Caco-2 (cell line): ENCODE results near the gene ARHGEF38. TPM values are rescaled to one million over a fixed set of nuclear protein-coding genes. Genes with fewer than 3 reads are reported as not detected.

Source experiments
- BruUV-seq: library from RNA; stranded (reverse); fragments of 400-500 nt; replicated peaks from 2 replicates; lab custom pipeline; 2021; lab: Mats Ljungman, UMichigan
- CTCF ChIA-PET: fragments of 300-600 bp; sonication (Branson Sonifier 250); formaldehyde crosslinking; loops from one replicate; lab custom pipeline; 2022; ENCODE audit warnings: antibody characterized with exemption; lab: Charles Lee
- POLR2A ChIA-PET: fragments of 300-600 bp; sonication (Branson Sonifier 250); formaldehyde crosslinking; loops from one replicate; lab custom pipeline; 2022; ENCODE audit warnings: antibody characterized with exemption; lab: Charles Lee
- DNase-seq, 2 experiments: peaks; one replicate each; pipeline versions ENCODE4 v3.0.0 to v3.0.0-alpha.2; 2020 to 2022
- H3K27me3 ChIP-seq: replicated peaks from 2 replicates; pipeline ENCODE4 v1.6.0; 2011; ENCODE audit warnings: low read length; ENCODE audit not compliant: control insufficient read depth, insufficient read depth
- H3K36me3 ChIP-seq: 2 replicates; pipeline ENCODE4 v1.5.1; 2011; ENCODE audit warnings: low read length; ENCODE audit not compliant: control insufficient read depth, insufficient read depth
- H3K4me1 ChIP-seq: fragments of 250-450 bp; sonication (Bioruptor Pico); 2 replicates; pipeline ENCODE4 v1.5.1; 2020; ENCODE audit warnings: mild to moderate bottlenecking
- H3K4me3 ChIP-seq: 2 replicates; pipeline ENCODE4 v1.5.1; 2011; ENCODE audit warnings: low read depth, mild to moderate bottlenecking, control low read depth, low read length
- H3K9me3 ChIP-seq: fragments of 250-450 bp; sonication (Bioruptor Pico); 2 replicates; pipeline ENCODE4 v1.5.1; 2020; ENCODE audit warnings: mild to moderate bottlenecking, moderate library complexity
- H3K27ac Mint-ChIP-seq: one replicate; pipeline ENCODE4 v1.8.0; 2022; ENCODE audit warnings: mixed read lengths; ENCODE audit not compliant: unreplicated experiment
- H3K27me3 Mint-ChIP-seq: one replicate; pipeline ENCODE4 v1.8.0; 2022; ENCODE audit warnings: mixed read lengths; ENCODE audit not compliant: insufficient read depth, unreplicated experiment
- H3K36me3 Mint-ChIP-seq: one replicate; pipeline ENCODE4 v1.8.0; 2022; ENCODE audit warnings: mild to moderate bottlenecking, mixed read lengths; ENCODE audit not compliant: insufficient read depth, unreplicated experiment
- H3K4me1 Mint-ChIP-seq: one replicate; pipeline ENCODE4 v1.8.0; 2022; ENCODE audit warnings: low read depth, mixed read lengths; ENCODE audit not compliant: unreplicated experiment
- H3K4me3 Mint-ChIP-seq: one replicate; pipeline ENCODE4 v1.8.0; 2022; ENCODE audit warnings: mild to moderate bottlenecking, moderate library complexity, mixed read lengths; ENCODE audit not compliant: unreplicated experiment
- H3K9me3 Mint-ChIP-seq: one replicate; pipeline ENCODE4 v1.8.0; 2022; ENCODE audit warnings: mixed read lengths; ENCODE audit not compliant: unreplicated experiment
- CTCF ChIP-seq, 2 experiments: fragments of 200-600 bp in 1 of 2; IDR thresholded peaks; 1 replicate in 1 of 2; 2 replicates in 1 of 2; pipeline versions ENCODE4 v1.5.1 to v1.8.0; 2011 to 2022; ENCODE audit warnings: antibody characterized with exemption in 1 of 2, control low read depth in 1 of 2, inconsistent platforms in 1 of 2, low read depth in 1 of 2, low read length in 1 of 2, mild to moderate bottlenecking in 1 of 2, moderate library complexity in 1 of 2; ENCODE audit not compliant: insufficient read depth in 1 of 2, severe bottlenecking in 1 of 2, unreplicated experiment in 1 of 2
- intact Hi-C: fragments of 100-400 bp; cut with micrococcal nuclease; formaldehyde crosslinking; loops from one replicate; pipeline ENCODE4 v1.10.0; 2022; ENCODE audit not compliant: unreplicated experiment
- total RNA-seq: library from RNA; stranded (reverse); gene quantifications from 2 replicates; pipeline ENCODE4 v1.2.3, GENCODE V29; 2022

ARHGEF38 gene
- total RNA-seq, 1 experiment from 2014 or later, result 3.5 TPM

GRCh38 chr4:105563352-105563751, 10.9 kb downstream of the ARHGEF38 start:
- H3K9me3 Mint-ChIP-seq, result no peaks in the 10 kb centered on the region
- H3K4me3 Mint-ChIP-seq, result no peak overlapping the region
- Histone ChIP-seq H3K4me3 (no peak overlapping the region), H3K9me3 (no peaks in the 10 kb centered on the region), H3K27me3 (no peaks in the 10 kb centered on the region), H3K36me3 (no peaks in the 10 kb centered on the region), H3K4me1 (no peaks in the 10 kb centered on the region)
- no peak for TF ChIP-seq CTCF (IDR thresholded peaks at IDR 0.05; ENCODE audit: insufficient read depth in 1 of 2, low read depth in 1 of 2, low read length in 1 of 2, severe bottlenecking in 1 of 2, unreplicated experiment in 1 of 2)
- H3K27ac Mint-ChIP-seq, result no peak overlapping the region
- H3K4me1 Mint-ChIP-seq, result peaks cover 13% of the 10 kb centered on the region
- no peaks in the 10 kb centered on the region for H3K27me3 Mint-ChIP-seq
- ChIA-PET POLR2A (no interaction called here), CTCF (no interaction called here)
- BruUV-seq, result no TSS peak
- no peak for DNase-seq
- no peaks in the 10 kb centered on the region for H3K36me3 Mint-ChIP-seq
- intact Hi-C loops, result no loop called here

GRCh38 chr4:105568584-105568983, 16.2 kb downstream of the ARHGEF38 start:
- no peaks in the 10 kb centered on the region for H3K9me3 ChIP-seq
- no peak overlapping the region for H3K27ac Mint-ChIP-seq
- no peaks in the 10 kb centered on the region for H3K27me3 Mint-ChIP-seq
- peaks cover 7% of the 10 kb centered on the region for H3K4me1 Mint-ChIP-seq
- intact Hi-C loops, result no loop called here
- H3K4me1 ChIP-seq, result no peaks in the 10 kb centered on the region
- H3K27me3 ChIP-seq, result no peaks in the 10 kb centered on the region
- H3K4me3 ChIP-seq, result no peak overlapping the region
- no peaks in the 10 kb centered on the region for H3K36me3 ChIP-seq
- H3K36me3 Mint-ChIP-seq, result no peaks in the 10 kb centered on the region
- no peak overlapping the region for H3K4me3 Mint-ChIP-seq
- DNase-seq, result no peak
- ChIA-PET POLR2A (no interaction called here), CTCF (interaction anchor here (0.6 kb wide), 1 partner anchor 149 kb away, joined by 3 read pairs; no protein-coding TSS in a partner anchor)
- TF ChIP-seq CTCF (IDR thresholded peaks at IDR 0.05; ENCODE audit: insufficient read depth in 1 of 2, low read depth in 1 of 2, low read length in 1 of 2, severe bottlenecking in 1 of 2, unreplicated experiment in 1 of 2), result no peak
- BruUV-seq, result no TSS peak
- no peaks in the 10 kb centered on the region for H3K9me3 Mint-ChIP-seq

- no peaks in the 10 kb centered on the region for H3K36me3 Mint-ChIP-seq
- H3K4me3 Mint-ChIP-seq, result no peak overlapping the region
- no peak for DNase-seq
- CTCF ChIA-PET, result interaction anchor here (0.6 kb wide), 1 partner anchor 149 kb away, joined by 3 read pairs; no protein-coding TSS in a partner anchor
- H3K27me3 Mint-ChIP-seq, result no peaks in the 10 kb centered on the region
- POLR2A ChIA-PET, result no interaction called here
- BruUV-seq, result no TSS peak
- no peaks in the 10 kb centered on the region for H3K9me3 ChIP-seq
- H3K27me3 ChIP-seq, result no peaks in the 10 kb centered on the region
- H3K4me1 Mint-ChIP-seq, result peaks cover 3% of the 10 kb centered on the region
- no peaks in the 10 kb centered on the region for H3K36me3 ChIP-seq
- no peak overlapping the region for H3K4me3 ChIP-seq
- H3K4me1 ChIP-seq, result no peaks in the 10 kb centered on the region
- H3K27ac Mint-ChIP-seq, result no peak overlapping the region
- TF ChIP-seq CTCF (IDR thresholded peaks at IDR 0.05; ENCODE audit: insufficient read depth in 1 of 2, low read depth in 1 of 2, low read length in 1 of 2, severe bottlenecking in 1 of 2, unreplicated experiment in 1 of 2), result no peak
- intact Hi-C loops, result no loop called here
- no peaks in the 10 kb centered on the region for H3K9me3 Mint-ChIP-seq
Measured at GRCh38 chr4:105569057-105569865, 16.8 kb downstream of the ARHGEF38 start.
